ENCODE results near the gene ZNF132.
"Not testable (repeated sequence)": the region's sequence is repeated elsewhere in the genome, so short reads cannot be mapped to it uniquely, and the experiment has no call there.

- TF ChIP-seq EP300, POLR2A, CTCF, POLR2AphosphoS5 (IDR thresholded peaks at IDR 0.05): not testable (repeated sequence)
Measured at GRCh38 chr19:58470837-58471543, 31.0 kb upstream of the ZNF132 start.

All from gastroesophageal sphincter (tissue), 3 donors.